Mammary epithelial cell (primary cell): ENCODE results near the gene NUMBL.

ENCODE experiments used
- CTCF ChIP-seq, 2 donors: IDR thresholded peaks in 1 of 2; conservative IDR thresholded peaks in 1 of 2; 2 replicates each; pipeline ENCODE4 v1.5.1; 2011 to 2012; ENCODE audit warnings: inconsistent platforms in 2 of 2, low read length in 2 of 2, mild to moderate bottlenecking in 2 of 2, control low read depth in 1 of 2, low read depth in 1 of 2; ENCODE audit not compliant: insufficient read depth in 1 of 2; ENCODE audit errors: extremely low read depth in 1 of 2
- EZH2 ChIP-seq: IDR thresholded peaks from 2 replicates; pipeline ENCODE4 v1.6.1; 2012; ENCODE audit warnings: low read length, inconsistent platforms, borderline replicate concordance

DNA sequence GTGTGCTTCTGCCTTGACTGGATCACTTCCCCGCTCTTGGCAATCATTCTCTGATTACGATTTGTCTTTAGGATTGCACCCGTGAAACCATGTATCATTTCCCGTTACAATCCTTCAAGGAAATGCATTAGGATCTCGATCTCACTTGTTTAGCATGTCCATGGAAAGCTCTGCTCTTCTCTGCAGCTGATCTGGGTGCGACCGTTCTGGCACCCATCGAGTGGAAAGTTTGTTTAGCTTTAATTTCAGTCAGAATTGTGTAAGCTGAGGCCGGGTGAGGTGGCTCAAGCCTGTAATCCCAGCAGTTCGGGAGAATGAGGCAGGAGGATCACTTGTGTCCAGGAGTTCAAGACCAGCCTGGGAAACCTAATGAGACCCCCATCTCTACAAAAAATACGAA is 30.9 kb downstream of the NUMBL start:
- TF ChIP-seq EZH2 (no peak), CTCF (conservative IDR thresholded peaks at IDR 0.05 in 1 of 2, IDR thresholded peaks at IDR 0.05 in 1 of 2; ENCODE audit: extremely low read depth in 1 of 2, insufficient read depth in 1 of 2, low read depth in 1 of 2, low read length in 2 of 2) (no peak)
